ENCODE measurements around the gene CDH4. TPM values are rescaled to one million over a fixed set of nuclear protein-coding genes. Genes with fewer than 3 reads are reported as not detected.

Gene CDH4
- total and polyA plus RNA-seq, 2 of the 13 experiments (the other 11 are each of a cell fraction or from before 2014, with no cell fraction given) = not detected

- TF ChIP-seq ZNF142 (CRISPR knock-in tag; IDR thresholded peaks at IDR 0.05) (no peak), ZNF292 (CRISPR knock-in tag; IDR thresholded peaks at IDR 0.05; ENCODE audit: borderline replicate concordance, low read depth) (no peak), ZNF616 (CRISPR knock-in tag; IDR thresholded peaks at IDR 0.05; ENCODE audit: low read depth) (no peak)
These were observed 686.1 kb downstream of the CDH4 start (continued) for GRCh38 chr20:61937963-61938838.

DNA sequence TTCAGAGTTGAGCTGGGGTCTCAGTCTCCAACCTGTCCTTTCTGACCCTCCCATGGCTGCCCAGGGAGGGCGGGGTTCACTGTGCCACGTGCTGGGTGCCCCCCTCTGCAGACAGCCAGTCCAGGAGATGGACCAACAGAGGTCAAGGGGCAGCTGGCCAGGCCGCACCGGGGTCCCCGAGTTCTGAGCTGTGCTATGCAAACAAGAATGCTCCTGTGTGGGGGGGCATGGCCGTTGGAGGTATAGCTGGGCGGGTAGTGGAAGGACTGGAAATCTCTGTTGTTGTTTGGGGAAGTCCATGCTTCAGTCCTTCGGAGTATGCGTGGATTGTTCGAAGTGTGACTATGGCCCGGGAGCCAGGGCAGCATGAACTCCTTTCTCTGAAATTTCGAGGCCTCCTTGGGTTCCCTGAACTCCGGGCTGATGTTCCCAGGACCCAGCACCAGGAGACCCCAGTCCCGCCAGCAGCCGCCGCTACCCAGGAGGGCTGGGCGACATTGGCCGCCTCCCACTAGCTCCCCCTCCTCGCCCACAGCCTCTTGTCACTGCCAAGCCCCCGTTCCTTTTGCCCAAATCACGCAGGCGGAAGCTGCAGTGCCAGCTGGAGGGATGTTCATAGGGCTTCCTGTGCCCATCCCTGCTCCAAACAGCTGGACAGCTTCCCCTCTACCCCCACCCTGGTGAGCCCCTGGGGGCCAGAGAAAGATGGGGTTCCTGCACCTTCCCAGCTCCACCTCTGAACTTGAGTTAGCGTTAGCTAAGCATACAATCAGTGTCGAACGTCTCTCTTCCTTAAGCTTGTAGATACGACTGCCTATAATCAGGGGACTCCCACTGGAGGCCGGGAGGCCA, 687.0 kb downstream of the CDH4 start:
- DNase-seq (ENCODE audit: low spot score) = no peak
- H3K4me1 ChIP-seq (ENCODE audit: insufficient read depth, low read length) = no peaks in the 10 kb centered on the region
- H3K79me2 ChIP-seq (ENCODE audit: insufficient read depth, low read length) = no peaks in the 10 kb centered on the region
- H3K36me3 ChIP-seq (replicated peaks in 1 of 2; ENCODE audit: control insufficient read depth in 1 of 2, insufficient read depth in 2 of 2, low read length in 2 of 2) = no peaks in the 10 kb centered on the region
- H3K27ac ChIP-seq (ENCODE audit: extremely low read length, insufficient read depth, low read length) = no peak overlapping the region
- BruUV-seq (replicated peaks) = no TSS peak
- H3K27me3 ChIP-seq (ENCODE audit: control insufficient read depth in 1 of 2, insufficient read depth in 2 of 2, low read length in 2 of 2) = peaks cover 21 to 42% of the 10 kb centered on the region in 2 experiments
- in situ Hi-C loops (cut with HindIII; ENCODE audit: extremely low pct_ligation_motif_present, low pct_unique_long_range_greater_than_20kb) = no loop called here
- H2AFZ ChIP-seq (ENCODE audit: low read length) = no peak overlapping the region
- no peaks in the 10 kb centered on the region; the same call in 1 of the 2 replicates for H4K20me1 ChIP-seq (ENCODE audit: insufficient read depth, low read length)
- H3K9me3 ChIP-seq (ENCODE audit: low read length) = no peaks in the 10 kb centered on the region
- no peak overlapping the region for H3K4me2 ChIP-seq (ENCODE audit: low read depth, low read length)
- H3K4me3 ChIP-seq (replicated peaks in 1 of 3; ENCODE audit: insufficient read depth in 1 of 3, low read depth in 2 of 3, low read length in 3 of 3) = no peak overlapping the region
- intact Hi-C loops (cut with micrococcal nuclease; ENCODE audit: unreplicated experiment) = no loop called here
- no peak for FAIRE-seq
- CTCF ChIA-PET (ENCODE audit: low intra/inter-chr PET ratio, low total read pairs) = no interaction called here
- TF ChIP-seq PATZ1 (CRISPR knock-in tag; IDR thresholded peaks at IDR 0.05) = no peak
- 0 out of 2 replicates have a peak, but pooled peaks have one; percentile 21 for TF ChIP-seq ARID4A (CRISPR knock-in tag; IDR thresholded peaks at IDR 0.05; ENCODE audit: borderline replicate concordance)
- TF ChIP-seq SMAD3 (CRISPR knock-in tag; IDR thresholded peaks at IDR 0.05) = no peak
- H3K9ac ChIP-seq (ENCODE audit: insufficient read depth, low read depth, low read length) = no peak overlapping the region
- no peak for ATAC-seq
- POLR2A ChIA-PET = no interaction called here
- WGBS (ENCODE audit: low lambda C conversion rate) = 36% methylated on average over 27 of the region's 27 CpGs

Data from HepG2 (cell line).